OCI-LY7 (cell line): ENCODE results near the gene HIVEP3. TPM values are rescaled to one million over a fixed set of nuclear protein-coding genes. Genes with fewer than 3 reads are reported as not detected.
A peak's percentile ranks its signal among the peaks of the same experiment; 100 is the strongest.

ENCODE experiments used
- BruUV-seq: library from RNA; stranded (reverse); fragments of 400-500 nt; replicated peaks from 2 replicates; lab custom pipeline; 2021; lab: Mats Ljungman, UMichigan
- CTCF ChIA-PET: fragments of 300-600 bp; sonication (Branson Sonifier 250); formaldehyde crosslinking; loops from one replicate; lab custom pipeline; 2022; ENCODE audit warnings: antibody characterized with exemption; ENCODE audit not compliant: unreplicated experiment; lab: Charles Lee
- POLR2A ChIA-PET: fragments of 300-600 bp; sonication (Branson Sonifier 250); formaldehyde crosslinking; loops from one replicate; lab custom pipeline; 2022; ENCODE audit warnings: antibody characterized with exemption; lab: Charles Lee
- DNase-seq: peaks from one replicate; pipeline ENCODE4 v3.0.0-alpha.2; 2015; ENCODE audit warnings: low spot score
- H2AFZ ChIP-seq: fragments of 200-600 bp; sonication (generic), shearing (Covaris generic); 2 replicates; pipeline ENCODE4 v1.6.1; 2014; ENCODE audit warnings: mild to moderate bottlenecking, antibody characterized with exemption, low read length, moderate library complexity
- H3K27ac ChIP-seq: fragments of 200-600 bp; sonication (generic); 2 replicates; pipeline ENCODE4 v1.5.1; 2014; ENCODE audit warnings: mixed run types, low read depth, mild to moderate bottlenecking, moderate library complexity, low read length, inconsistent platforms; ENCODE audit not compliant: poor library complexity, severe bottlenecking
- H3K36me3 ChIP-seq: fragments of 200-600 bp; sonication (generic); 2 replicates; pipeline ENCODE4 v1.6.1; 2014; ENCODE audit warnings: mild to moderate bottlenecking, antibody characterized with exemption, low read length, moderate library complexity, mixed read lengths; ENCODE audit not compliant: insufficient read depth
- H3K4me1 ChIP-seq: fragments of 200-600 bp; sonication (generic); 2 replicates; pipeline ENCODE4 v1.5.1; 2014; ENCODE audit warnings: mild to moderate bottlenecking, low read length; ENCODE audit not compliant: insufficient read depth, poor library complexity, severe bottlenecking
- H3K4me2 ChIP-seq: fragments of 200-600 bp; sonication (generic); 2 replicates; pipeline ENCODE4 v1.6.1; 2014; ENCODE audit warnings: mild to moderate bottlenecking, low read length
- H3K4me3 ChIP-seq: fragments of 200-600 bp; sonication (generic); 2 replicates; pipeline ENCODE4 v1.5.1; 2014; ENCODE audit warnings: mild to moderate bottlenecking, low read depth, low read length; ENCODE audit not compliant: poor library complexity, severe bottlenecking
- H3K79me2 ChIP-seq: fragments of 200-600 bp; sonication (generic); 2 replicates; pipeline ENCODE4 v1.6.1; 2016; ENCODE audit warnings: low read depth, mild to moderate bottlenecking, low read length, moderate library complexity, mixed read lengths; ENCODE audit not compliant: insufficient read depth
- H3K9me2 ChIP-seq: fragments of 200-600 bp; sonication (generic); 2 replicates; pipeline ENCODE4 v1.6.1; 2016; ENCODE audit warnings: mild to moderate bottlenecking, low read length, mixed read lengths; ENCODE audit not compliant: insufficient read depth
- H3K9me3 ChIP-seq: fragments of 200-600 bp; sonication (generic); 2 replicates; pipeline ENCODE4 v1.6.1; 2014; ENCODE audit warnings: mild to moderate bottlenecking, mixed run types, low read length, mixed read lengths
- H4K20me1 ChIP-seq: fragments of 200-600 bp; sonication (generic); 2 replicates; pipeline ENCODE4 v1.6.1; 2014; ENCODE audit warnings: mild to moderate bottlenecking, antibody characterized with exemption, low read length, moderate library complexity, mixed read lengths; ENCODE audit not compliant: insufficient read depth
- EZH2phosphoT487 ChIP-seq: fragments of 200-600 bp; sonication (generic); IDR thresholded peaks from 2 replicates; pipeline ENCODE4 v1.6.1; 2018; ENCODE audit warnings: low read depth, borderline replicate concordance, mild to moderate bottlenecking, mixed run types, antibody characterized with exemption, low read length, moderate library complexity, mixed read lengths
- intact Hi-C: fragments of 100-400 bp; cut with micrococcal nuclease; formaldehyde crosslinking; loops from one replicate; pipeline ENCODE4 v1.10.0; 2022; ENCODE audit not compliant: unreplicated experiment
- total RNA-seq, 2 experiments: library from RNA; depleted of rRNA in 1 of 2; stranded (reverse); fragments of >200 nt in 1 of 2; shearing (Covaris generic) in 1 of 2; gene quantifications; 2 replicates each; pipeline ENCODE4 v1.2.3, GENCODE V29; 2014 to 2022
- TF ChIP-seq, protein P1 (sequence below): fragments of 200-600 bp; sonication (generic); conservative IDR thresholded peaks from 2 replicates; pipeline ENCODE4 v1.5.1; 2014; ENCODE audit warnings: mild to moderate bottlenecking, antibody characterized with exemption, low read length, moderate library complexity, mixed read lengths

The HIVEP3 gene
- total RNA-seq, 2 experiments from 2014 or later, result 0.53 to 0.60 TPM

DNA sequence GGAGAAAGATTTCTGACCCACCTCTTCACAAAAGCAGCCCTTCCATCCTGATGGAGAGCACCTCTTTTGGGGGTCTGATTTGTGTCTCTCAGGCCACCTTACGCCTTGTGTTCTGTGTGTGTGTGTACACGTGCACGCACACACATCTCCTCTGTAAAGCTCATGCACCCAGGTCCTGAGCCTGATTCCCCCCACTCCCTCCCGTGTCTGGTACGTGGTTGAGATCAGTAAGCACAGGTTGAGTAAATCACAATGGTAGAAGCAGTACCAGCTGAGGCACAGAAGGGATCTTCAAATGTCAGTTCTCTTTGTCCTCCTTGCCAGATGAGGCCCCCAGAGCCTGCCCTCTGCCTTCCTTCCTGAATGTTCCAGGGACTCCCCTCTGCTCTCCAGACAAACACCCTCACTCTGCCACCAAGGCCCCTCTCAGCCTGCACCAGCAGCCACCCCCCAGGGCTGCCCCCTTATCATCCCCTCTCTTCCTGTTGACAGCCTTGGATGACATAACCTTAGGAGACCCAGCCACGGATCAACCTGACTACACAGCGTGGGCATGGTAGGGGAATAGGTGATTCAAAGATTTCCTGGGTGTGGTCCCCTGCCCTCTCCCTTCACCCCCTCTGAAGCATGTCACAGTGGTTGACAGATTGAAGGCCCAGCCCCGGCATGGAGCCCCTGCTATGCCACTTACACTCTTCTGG, 112.8 kb downstream of the HIVEP3 start:
- Histone ChIP-seq H3K9me3 (no peaks in the 10 kb centered on the region), H3K27ac (no peak overlapping the region), H3K4me1 (peaks cover 34% of the 10 kb centered on the region), H3K36me3 (no peaks in the 10 kb centered on the region), H3K4me2 (no peak overlapping the region), H4K20me1 (no peaks in the 10 kb centered on the region), H3K9me2 (no peaks in the 10 kb centered on the region), H3K4me3 (no peak overlapping the region), H3K79me2 (no peaks in the 10 kb centered on the region), H2AFZ (no peak overlapping the region)
- ChIA-PET CTCF (no interaction called here), POLR2A (no interaction called here)
- DNase-seq, result no peak
- no TSS peak for BruUV-seq
- no peak for TF ChIP-seq EZH2phosphoT487
- TF ChIP-seq, protein P1, sequence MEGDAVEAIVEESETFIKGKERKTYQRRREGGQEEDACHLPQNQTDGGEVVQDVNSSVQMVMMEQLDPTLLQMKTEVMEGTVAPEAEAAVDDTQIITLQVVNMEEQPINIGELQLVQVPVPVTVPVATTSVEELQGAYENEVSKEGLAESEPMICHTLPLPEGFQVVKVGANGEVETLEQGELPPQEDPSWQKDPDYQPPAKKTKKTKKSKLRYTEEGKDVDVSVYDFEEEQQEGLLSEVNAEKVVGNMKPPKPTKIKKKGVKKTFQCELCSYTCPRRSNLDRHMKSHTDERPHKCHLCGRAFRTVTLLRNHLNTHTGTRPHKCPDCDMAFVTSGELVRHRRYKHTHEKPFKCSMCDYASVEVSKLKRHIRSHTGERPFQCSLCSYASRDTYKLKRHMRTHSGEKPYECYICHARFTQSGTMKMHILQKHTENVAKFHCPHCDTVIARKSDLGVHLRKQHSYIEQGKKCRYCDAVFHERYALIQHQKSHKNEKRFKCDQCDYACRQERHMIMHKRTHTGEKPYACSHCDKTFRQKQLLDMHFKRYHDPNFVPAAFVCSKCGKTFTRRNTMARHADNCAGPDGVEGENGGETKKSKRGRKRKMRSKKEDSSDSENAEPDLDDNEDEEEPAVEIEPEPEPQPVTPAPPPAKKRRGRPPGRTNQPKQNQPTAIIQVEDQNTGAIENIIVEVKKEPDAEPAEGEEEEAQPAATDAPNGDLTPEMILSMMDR, result no peak
- intact Hi-C loops, result no loop called here

DNA sequence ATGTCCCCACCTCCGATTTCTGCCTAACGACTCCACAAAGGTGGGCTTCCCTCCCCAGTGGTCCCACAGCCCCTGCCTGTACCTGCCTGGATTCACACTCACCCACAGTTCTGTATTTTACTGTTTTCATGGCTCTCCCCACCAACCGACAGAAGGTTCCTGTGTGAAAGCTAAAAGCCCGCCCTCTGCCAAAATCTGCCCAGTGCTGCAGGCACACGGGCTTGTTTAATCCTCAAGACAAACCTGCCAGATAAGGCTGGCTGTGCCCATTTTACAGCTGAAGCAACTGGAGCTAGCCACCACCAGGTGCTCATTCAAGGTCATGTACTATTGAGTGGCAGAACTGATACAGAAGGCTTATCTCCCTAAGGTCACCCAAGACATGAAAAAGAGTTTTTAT, 114.5 kb downstream of the HIVEP3 start:
- peak; percentile 27 for DNase-seq
- intact Hi-C loops, result loop anchor here (5.0 kb wide), 2 partner anchors 52 to 77 kb away; no protein-coding TSS in a partner anchor
- POLR2A ChIA-PET, result no interaction called here

More for the DNA sequence above, 114.5 kb downstream of the HIVEP3 start:
- BruUV-seq, result no TSS peak
- Histone ChIP-seq H3K4me3 (no peak overlapping the region), H4K20me1 (no peaks in the 10 kb centered on the region), H3K9me2 (no peaks in the 10 kb centered on the region), H3K27ac (no peak overlapping the region), H3K4me2 (no peak overlapping the region), H3K36me3 (no peaks in the 10 kb centered on the region), H3K4me1 (peaks cover 47% of the 10 kb centered on the region), H3K79me2 (no peaks in the 10 kb centered on the region), H2AFZ (no peak overlapping the region), H3K9me3 (no peaks in the 10 kb centered on the region)
- CTCF ChIA-PET, result no interaction called here
- TF ChIP-seq, protein P1, result 0 out of 2 replicates have a peak, but pooled peaks have one; percentile 11
- no peak for TF ChIP-seq EZH2phosphoT487
